GM12873 (cell line): ENCODE results near the gene XPO1.

ENCODE experiments used
- CTCF ChIP-seq: IDR thresholded peaks from 2 replicates; pipeline ENCODE4 v1.5.1; 2012; ENCODE audit warnings: low read depth, mild to moderate bottlenecking, moderate library complexity, low read length, control low read depth; ENCODE audit not compliant: insufficient read depth; ENCODE audit errors: missing control alignments

The XPO1 gene

GRCh38 chr2:61431345-61431744 is 106.8 kb downstream of the XPO1 start:
- TF ChIP-seq CTCF: no peak
